PFSK-1 (cell line): ENCODE results near the gene MCRS1.

ENCODE experiments used
- POLR2AphosphoS5 ChIP-seq: IDR thresholded peaks from 2 replicates; pipeline ENCODE4 v1.6.1; 2012; ENCODE audit warnings: low read depth, mild to moderate bottlenecking, control low read depth, low read length, moderate library complexity
- REST ChIP-seq, 2 experiments: IDR thresholded peaks; 2 replicates each; pipeline versions ENCODE4 v1.6.1 to v1.8.0; 2011 to 2012; ENCODE audit warnings: low read depth in 2 of 2, low read length in 2 of 2, control low read depth in 1 of 2, inconsistent platforms in 1 of 2, mild to moderate bottlenecking in 1 of 2, moderate library complexity in 1 of 2; ENCODE audit not compliant: insufficient read depth in 1 of 2
- SIN3A ChIP-seq: IDR thresholded peaks from 2 replicates; pipeline ENCODE4 v1.6.1; 2012; ENCODE audit warnings: mild to moderate bottlenecking, low read length, moderate library complexity, borderline replicate concordance; ENCODE audit not compliant: insufficient read depth
- TAF1 ChIP-seq: IDR thresholded peaks from 2 replicates; pipeline ENCODE4 v1.6.1; 2012; ENCODE audit warnings: low read length, control low read depth, borderline replicate concordance; ENCODE audit not compliant: insufficient read depth

- TF ChIP-seq TAF1 = no peak
- TF ChIP-seq REST (IDR thresholded peaks at IDR 0.05; ENCODE audit: insufficient read depth in 1 of 2, low read depth in 2 of 2, low read length in 2 of 2) = no peak
- no peak for TF ChIP-seq POLR2AphosphoS5
- TF ChIP-seq SIN3A = no peak
Observed at GRCh38 chr12:49559011-49559675, 8.8 kb downstream of the MCRS1 start.
